Measurements from ENCODE around the gene RIPOR3.
"Not testable (repeated sequence)": the region's sequence is repeated elsewhere in the genome, so short reads cannot be mapped to it uniquely, and the experiment has no call there.

RIPOR3 gene

DNA sequence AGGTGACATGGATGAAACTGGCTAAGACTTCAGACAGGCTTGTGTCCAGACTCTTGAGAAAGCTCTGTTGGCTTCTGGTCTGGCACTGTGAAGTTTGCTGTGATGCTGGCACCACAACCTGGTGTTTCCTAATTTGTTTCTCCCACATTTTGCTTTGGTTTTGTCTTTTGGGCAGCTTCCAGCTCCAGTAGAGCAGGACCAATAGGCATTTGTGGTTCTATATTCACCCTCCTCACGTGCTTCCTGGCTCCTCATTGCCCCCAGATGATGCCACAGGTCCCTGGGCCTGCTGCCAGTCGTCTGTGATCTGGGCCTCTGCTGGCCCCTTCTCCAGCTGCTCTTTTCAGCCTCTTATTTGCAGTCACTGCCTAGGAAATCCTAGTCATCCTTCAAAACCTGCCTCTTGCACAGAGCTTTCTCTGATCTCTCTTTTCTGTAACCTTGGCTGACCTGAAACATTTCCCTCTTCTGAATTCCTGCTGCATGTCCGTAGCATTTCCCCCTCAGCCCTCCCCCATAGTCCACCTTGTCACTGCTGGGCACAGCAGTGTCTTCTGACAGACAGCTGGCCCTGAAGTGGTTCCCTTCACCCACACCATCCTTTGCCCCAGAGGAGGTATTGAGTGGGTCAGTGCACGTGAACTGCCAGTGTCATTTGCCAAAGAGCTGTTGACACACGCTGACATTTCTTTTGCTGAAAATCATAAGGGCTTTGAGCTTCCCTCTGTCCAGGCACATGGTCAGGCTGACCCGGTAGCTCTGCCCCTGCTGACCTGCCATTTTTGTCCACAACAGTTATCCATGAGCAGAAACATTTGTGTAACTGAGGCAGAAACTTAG, 118.2 kb downstream of the RIPOR3 start:
- no peaks in the 10 kb centered on the region for H3F3A ChIP-seq (ENCODE audit: insufficient read depth)
- no peaks in the 10 kb centered on the region for H3K36me3 ChIP-seq (ENCODE audit: low read length)
- H3K27ac ChIP-seq (ENCODE audit: low read depth, low read length), result no peak overlapping the region
- H3K9ac ChIP-seq (ENCODE audit: low read length), result no peak overlapping the region
- no peaks in the 10 kb centered on the region for H4K20me1 ChIP-seq (ENCODE audit: low read depth, low read length)
- no peaks in the 10 kb centered on the region for H3K9me2 ChIP-seq (replicated peaks; ENCODE audit: insufficient read depth, low read length)
- no peak for TF ChIP-seq EZH2phosphoT487 (conservative IDR thresholded peaks at IDR 0.05; ENCODE audit: low read length)
- TF ChIP-seq, protein P1, sequence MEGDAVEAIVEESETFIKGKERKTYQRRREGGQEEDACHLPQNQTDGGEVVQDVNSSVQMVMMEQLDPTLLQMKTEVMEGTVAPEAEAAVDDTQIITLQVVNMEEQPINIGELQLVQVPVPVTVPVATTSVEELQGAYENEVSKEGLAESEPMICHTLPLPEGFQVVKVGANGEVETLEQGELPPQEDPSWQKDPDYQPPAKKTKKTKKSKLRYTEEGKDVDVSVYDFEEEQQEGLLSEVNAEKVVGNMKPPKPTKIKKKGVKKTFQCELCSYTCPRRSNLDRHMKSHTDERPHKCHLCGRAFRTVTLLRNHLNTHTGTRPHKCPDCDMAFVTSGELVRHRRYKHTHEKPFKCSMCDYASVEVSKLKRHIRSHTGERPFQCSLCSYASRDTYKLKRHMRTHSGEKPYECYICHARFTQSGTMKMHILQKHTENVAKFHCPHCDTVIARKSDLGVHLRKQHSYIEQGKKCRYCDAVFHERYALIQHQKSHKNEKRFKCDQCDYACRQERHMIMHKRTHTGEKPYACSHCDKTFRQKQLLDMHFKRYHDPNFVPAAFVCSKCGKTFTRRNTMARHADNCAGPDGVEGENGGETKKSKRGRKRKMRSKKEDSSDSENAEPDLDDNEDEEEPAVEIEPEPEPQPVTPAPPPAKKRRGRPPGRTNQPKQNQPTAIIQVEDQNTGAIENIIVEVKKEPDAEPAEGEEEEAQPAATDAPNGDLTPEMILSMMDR (IDR thresholded peaks at IDR 0.05; ENCODE audit: insufficient read depth, low read length, poor library complexity, severe bottlenecking), result no peak
- no peaks in the 10 kb centered on the region for H3K9me3 ChIP-seq (ENCODE audit: insufficient read depth, low read length)
- H3K79me2 ChIP-seq (ENCODE audit: insufficient read depth, low read length), result no peaks in the 10 kb centered on the region
- no peak overlapping the region for H2AFZ ChIP-seq (ENCODE audit: low read depth, low read length, severe bottlenecking)
- no peaks in the 10 kb centered on the region for H3K27me3 ChIP-seq (ENCODE audit: low read length)
- no peak overlapping the region for H3K4me2 ChIP-seq (ENCODE audit: low read depth, low read length, poor library complexity, severe bottlenecking)
- H3K4me3 ChIP-seq (ENCODE audit: insufficient read depth, low read length, poor library complexity, severe bottlenecking), result no peak overlapping the region

DNA sequence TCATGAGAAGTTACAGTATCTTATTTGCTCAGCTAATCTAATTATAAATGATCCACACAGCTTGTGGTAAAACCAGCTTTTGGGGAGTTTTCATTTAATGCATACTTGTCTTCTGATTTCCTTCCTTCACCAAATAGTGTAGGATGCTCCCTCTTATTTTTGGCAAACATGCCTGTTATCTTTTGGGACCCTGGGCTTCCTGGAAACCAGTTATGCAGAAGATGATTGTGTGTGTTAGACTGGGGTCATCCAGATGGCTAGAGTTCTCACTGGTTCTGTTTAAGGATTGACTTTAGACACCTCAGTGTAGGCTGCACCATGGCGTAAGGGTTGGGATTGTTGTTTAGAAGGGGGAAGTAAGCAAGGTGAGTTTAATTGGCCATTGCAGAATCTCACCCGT, 119.9 kb downstream of the RIPOR3 start:
- H4K20me1 ChIP-seq (ENCODE audit: low read depth, low read length), result no peaks in the 10 kb centered on the region
- H3K27me3 ChIP-seq (ENCODE audit: low read length), result no peaks in the 10 kb centered on the region
- no peaks in the 10 kb centered on the region for H3K9me3 ChIP-seq (ENCODE audit: insufficient read depth, low read length)
- H3K9ac ChIP-seq (ENCODE audit: low read length), result no peak overlapping the region
- no peak overlapping the region for H3K27ac ChIP-seq (ENCODE audit: low read depth, low read length)
- no peaks in the 10 kb centered on the region for H3F3A ChIP-seq (ENCODE audit: insufficient read depth)
- H3K4me2 ChIP-seq (ENCODE audit: low read depth, low read length, poor library complexity, severe bottlenecking), result no peak overlapping the region
- no peaks in the 10 kb centered on the region for H3K36me3 ChIP-seq (ENCODE audit: low read length)
- no peaks in the 10 kb centered on the region for H3K79me2 ChIP-seq (ENCODE audit: insufficient read depth, low read length)
- TF ChIP-seq EZH2phosphoT487 (conservative IDR thresholded peaks at IDR 0.05; ENCODE audit: low read length), result no peak
- no peak overlapping the region for H2AFZ ChIP-seq (ENCODE audit: low read depth, low read length, severe bottlenecking)
- no peaks in the 10 kb centered on the region for H3K9me2 ChIP-seq (replicated peaks; ENCODE audit: insufficient read depth, low read length)
- no peak overlapping the region for H3K4me3 ChIP-seq (ENCODE audit: insufficient read depth, low read length, poor library complexity, severe bottlenecking)

DNA sequence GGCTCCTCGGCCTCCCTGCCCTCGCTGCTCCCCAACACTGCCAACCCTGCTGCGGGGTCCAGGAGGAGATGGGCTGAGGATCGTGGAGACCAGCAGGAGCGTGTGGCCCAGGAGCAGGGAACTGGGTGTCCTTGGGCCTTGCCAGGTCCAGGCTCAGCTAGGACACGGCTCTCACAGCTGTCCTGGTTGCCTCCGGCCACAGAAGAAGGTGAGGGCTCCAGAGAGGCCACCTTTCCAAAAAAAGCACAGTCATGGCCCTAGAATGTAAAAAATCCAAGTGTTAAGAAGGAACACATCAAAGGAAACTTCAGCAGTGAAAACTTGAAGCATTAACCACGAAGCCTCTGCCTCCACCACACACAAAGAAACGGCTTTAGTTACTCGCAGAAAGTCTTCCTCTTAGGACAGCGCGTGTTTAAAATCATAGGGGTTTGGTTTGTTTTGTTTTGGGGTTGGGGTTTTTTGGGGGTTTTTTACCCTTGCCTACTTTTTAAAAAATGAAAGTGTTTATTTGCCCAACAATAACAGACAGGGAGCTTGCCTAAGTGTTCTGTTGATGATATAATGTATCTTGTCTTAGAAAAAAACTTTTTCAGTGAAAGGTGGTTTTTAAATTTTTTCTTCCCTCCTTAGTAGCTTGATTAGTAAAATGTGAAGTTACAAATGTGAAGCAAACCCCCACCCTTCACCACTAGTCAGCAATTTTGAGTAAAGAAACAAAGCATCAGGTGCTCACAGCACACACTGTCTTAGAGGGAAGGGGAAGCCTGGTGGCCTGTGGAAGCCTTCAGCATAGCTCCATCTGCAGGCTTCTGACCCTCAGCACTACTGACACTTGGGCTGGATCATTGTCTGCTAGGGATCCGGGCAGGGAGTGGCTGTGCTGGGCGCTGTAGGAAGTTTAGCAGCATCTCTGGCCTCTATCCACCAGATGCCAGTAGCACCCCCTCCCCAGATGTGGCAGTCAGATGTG, 121.2 kb downstream of the RIPOR3 start:
- Histone ChIP-seq H3K9ac (ENCODE audit: low read length) (no peak overlapping the region), H3K9me3 (ENCODE audit: insufficient read depth, low read length) (no peaks in the 10 kb centered on the region), H3K36me3 (ENCODE audit: low read length) (no peaks in the 10 kb centered on the region), H3K27me3 (ENCODE audit: low read length) (no peaks in the 10 kb centered on the region), H2AFZ (ENCODE audit: low read depth, low read length, severe bottlenecking) (no peak overlapping the region), H3K79me2 (ENCODE audit: insufficient read depth, low read length) (no peaks in the 10 kb centered on the region), H4K20me1 (ENCODE audit: low read depth, low read length) (no peaks in the 10 kb centered on the region), H3K4me3 (ENCODE audit: insufficient read depth, low read length, poor library complexity, severe bottlenecking) (no peak overlapping the region), H3K9me2 (replicated peaks; ENCODE audit: insufficient read depth, low read length) (no peaks in the 10 kb centered on the region), H3F3A (ENCODE audit: insufficient read depth) (no peaks in the 10 kb centered on the region), H3K27ac (ENCODE audit: low read depth, low read length) (no peak overlapping the region), H3K4me2 (ENCODE audit: low read depth, low read length, poor library complexity, severe bottlenecking) (no peak overlapping the region)
- TF ChIP-seq EZH2phosphoT487 (conservative IDR thresholded peaks at IDR 0.05; ENCODE audit: low read length), result no peak
- TF ChIP-seq, protein P1 (IDR thresholded peaks at IDR 0.05; ENCODE audit: insufficient read depth, low read length, poor library complexity, severe bottlenecking), result no peak

DNA sequence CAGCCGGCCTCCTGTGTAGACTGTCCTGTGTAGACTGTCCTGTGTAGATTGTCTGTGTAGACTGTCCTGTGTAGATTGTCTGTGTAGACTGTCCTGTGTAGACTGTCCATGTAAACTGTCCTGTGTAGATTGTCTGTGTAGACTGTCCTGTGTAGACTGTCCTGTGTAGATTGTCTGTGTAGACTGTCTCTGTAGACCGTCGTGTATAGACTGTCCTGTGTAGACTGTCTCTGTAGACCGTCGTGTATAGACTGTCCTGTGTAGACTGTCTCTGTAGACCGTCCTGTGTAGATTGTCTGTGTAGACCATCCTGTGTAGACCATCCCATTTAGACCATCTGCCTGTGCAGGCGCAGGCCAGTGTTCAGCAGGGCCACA, 121.9 kb downstream of the RIPOR3 start:
- not testable (repeated sequence) for H3K9me3 ChIP-seq (ENCODE audit: insufficient read depth, low read length); H4K20me1 ChIP-seq (ENCODE audit: low read depth, low read length); H2AFZ ChIP-seq (ENCODE audit: low read depth, low read length, severe bottlenecking); H3K27me3 ChIP-seq (ENCODE audit: low read length); H3K79me2 ChIP-seq (ENCODE audit: insufficient read depth, low read length); H3K36me3 ChIP-seq (ENCODE audit: low read length); H3F3A ChIP-seq (ENCODE audit: insufficient read depth); H3K27ac ChIP-seq (ENCODE audit: low read depth, low read length); H3K9ac ChIP-seq (ENCODE audit: low read length); H3K4me2 ChIP-seq (ENCODE audit: low read depth, low read length, poor library complexity, severe bottlenecking); H3K9me2 ChIP-seq (replicated peaks; ENCODE audit: insufficient read depth, low read length); H3K4me3 ChIP-seq (ENCODE audit: insufficient read depth, low read length, poor library complexity, severe bottlenecking)
